ENCODE measurements around the gene TCEA3.

TCEA3 gene

GRCh38 chr1:23420778-23421177 lies 3.8 kb downstream of the TCEA3 start:
- DNase-seq, result no peak

- no peak for DNase-seq
These were observed 5.4 kb downstream of the TCEA3 start for GRCh38 chr1:23419180-23419579.

GRCh38 chr1:23417570-23417969 lies 7.0 kb downstream of the TCEA3 start:
- DNase-seq, result no peak

- no peak for DNase-seq
These were observed 7.6 kb downstream of the TCEA3 start for GRCh38 chr1:23416964-23417363.

GRCh38 chr1:23408797-23409290 lies 15.7 kb downstream of the TCEA3 start:
- no peak for DNase-seq

- DNase-seq, result no peak
These were observed 17.4 kb downstream of the TCEA3 start for GRCh38 chr1:23407016-23407630.

GRCh38 chr1:23405946-23406345 lies 18.6 kb downstream of the TCEA3 start:
- DNase-seq, result no peak

GRCh38 chr1:23403735-23404486 lies 20.6 kb downstream of the TCEA3 start:
- DNase-seq, result peak; percentile 85

GRCh38 chr1:23403355-23403734 lies 21.2 kb downstream of the TCEA3 start:
- no peak for DNase-seq

GRCh38 chr1:23403038-23403336 lies 21.6 kb downstream of the TCEA3 start:
- no peak for DNase-seq

- no peak for DNase-seq
These were observed 22.1 kb downstream of the TCEA3 start for GRCh38 chr1:23402286-23403037.

- DNase-seq, result no peak
These were observed 23.2 kb downstream of the TCEA3 start for GRCh38 chr1:23401313-23401712.

GRCh38 chr1:23400324-23401114 lies 24.0 kb downstream of the TCEA3 start:
- no peak for DNase-seq

- DNase-seq, result no peak
These were observed 25.3 kb downstream of the TCEA3 start for GRCh38 chr1:23399229-23399628.

GRCh38 chr1:23397908-23398307 lies 26.6 kb downstream of the TCEA3 start:
- DNase-seq, result no peak

GRCh38 chr1:23396380-23396779 lies 28.2 kb downstream of the TCEA3 start:
- no peak for DNase-seq

- no peak for DNase-seq
These were observed 28.7 kb downstream of the TCEA3 start for GRCh38 chr1:23395849-23396248.

- DNase-seq, result no peak
These were observed 29.3 kb downstream of the TCEA3 start for GRCh38 chr1:23395154-23395724.

- no peak for DNase-seq
These were observed 29.9 kb downstream of the TCEA3 start for GRCh38 chr1:23394684-23395083.

GRCh38 chr1:23394181-23394580 lies 30.4 kb downstream of the TCEA3 start:
- DNase-seq, result no peak

GRCh38 chr1:23393706-23394105 lies 30.8 kb downstream of the TCEA3 start:
- DNase-seq, result no peak

- DNase-seq, result no peak
These were observed 32.3 kb downstream of the TCEA3 start for GRCh38 chr1:23392125-23392855.

All from activated CD8-positive, alpha-beta memory T cell treated with anti-CD3 and anti-CD28 coated beads, Interleukin-2, amount 50 U/mL, for 4 hours (primary cell).